GM19438 (cell line): ENCODE data around the gene IFT88.

Experiments used
- ATAC-seq: cut with Tn5 transposase; IDR thresholded peaks from one replicate; pipeline ENCODE4 v1.9.1; 2021; ENCODE audit warnings: low read depth; ENCODE audit not compliant: unreplicated experiment

The IFT88 gene

GRCh38 chr13:20565115-20565736, 1.7 kb upstream of the IFT88 start:
- ATAC-seq, result no peak

GRCh38 chr13:20566468-20566897, 474 bp upstream of the IFT88 start:
- peak; percentile 3 for ATAC-seq

GRCh38 chr13:20567881-20568528, 1.0 kb downstream of the IFT88 start:
- no peak for ATAC-seq

- no peak for ATAC-seq
Observed at GRCh38 chr13:20570517-20570916, 3.6 kb downstream of the IFT88 start.

GRCh38 chr13:20571676-20572075, 4.7 kb downstream of the IFT88 start:
- ATAC-seq, result no peak

- ATAC-seq, result no peak
Observed at GRCh38 chr13:20573186-20573585, 6.2 kb downstream of the IFT88 start.

GRCh38 chr13:20573636-20574035, 6.7 kb downstream of the IFT88 start:
- ATAC-seq, result no peak

- ATAC-seq, result no peak
Observed at GRCh38 chr13:20579191-20579590, 12.2 kb downstream of the IFT88 start.

GRCh38 chr13:20580257-20580656, 13.3 kb downstream of the IFT88 start:
- ATAC-seq, result no peak

GRCh38 chr13:20582026-20582425, 15.1 kb downstream of the IFT88 start:
- ATAC-seq, result no peak

- no peak for ATAC-seq
Observed at GRCh38 chr13:20583803-20584293, 16.9 kb downstream of the IFT88 start.

GRCh38 chr13:20585371-20585770, 18.4 kb downstream of the IFT88 start:
- ATAC-seq, result no peak

- no peak for ATAC-seq
Observed at GRCh38 chr13:20588529-20589110, 21.7 kb downstream of the IFT88 start.

GRCh38 chr13:20590561-20590960, 23.6 kb downstream of the IFT88 start:
- ATAC-seq, result no peak

- ATAC-seq, result no peak
Observed at GRCh38 chr13:20592606-20593005, 25.6 kb downstream of the IFT88 start.

- no peak for ATAC-seq
Observed at GRCh38 chr13:20594280-20594679, 27.3 kb downstream of the IFT88 start.

GRCh38 chr13:20607015-20607414, 40.1 kb downstream of the IFT88 start:
- ATAC-seq, result no peak

GRCh38 chr13:20608438-20609020, 41.6 kb downstream of the IFT88 start:
- no peak for ATAC-seq

GRCh38 chr13:20609145-20609544, 42.2 kb downstream of the IFT88 start:
- ATAC-seq, result no peak

- no peak for ATAC-seq
Observed at GRCh38 chr13:20610006-20610405, 43.0 kb downstream of the IFT88 start.

GRCh38 chr13:20616059-20616797, 49.3 kb downstream of the IFT88 start:
- no peak for ATAC-seq
